ENCODE measurements around the gene LDLRAD4.

LDLRAD4 gene

DNA sequence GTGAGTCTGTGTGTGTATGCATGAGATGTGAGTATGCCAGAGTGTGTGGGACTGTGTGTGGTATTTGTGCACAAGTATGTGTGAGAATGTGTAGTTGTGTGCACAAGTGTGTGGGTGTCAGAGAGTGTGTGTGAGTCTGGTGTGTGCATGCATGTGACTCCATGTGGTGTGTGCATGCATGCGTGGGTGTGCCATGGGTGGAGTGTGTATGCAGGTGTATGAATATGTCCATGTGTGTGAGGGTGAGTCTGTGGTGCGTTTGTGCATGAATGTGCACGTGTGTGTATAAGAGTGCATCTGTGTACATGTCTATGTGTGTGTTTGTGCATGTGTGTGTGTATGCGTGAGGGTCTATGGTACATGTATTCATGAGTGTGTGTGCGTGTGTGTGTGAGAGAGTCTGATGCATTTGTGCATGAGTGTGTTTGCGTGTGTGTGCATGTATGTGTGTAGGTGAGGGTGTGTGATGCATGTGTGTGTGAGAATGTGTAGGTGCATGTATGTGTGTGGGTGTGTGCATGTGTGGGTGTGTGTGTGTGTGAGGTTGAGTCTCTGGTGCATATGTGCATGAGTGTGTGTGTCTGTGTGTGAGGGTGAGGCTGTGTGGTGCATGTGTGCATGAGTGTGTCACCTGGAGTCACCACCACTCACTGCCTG lies 226.8 kb downstream of the LDLRAD4 start:
- H3K27ac ChIP-seq (replicated peaks), result no peak overlapping the region
- no peak for DNase-seq (ENCODE audit: low read depth in 1 of 2, low spot score in 1 of 2)
- H3K27me3 ChIP-seq (ENCODE audit: insufficient read depth, poor library complexity, severe bottlenecking), result no peaks in the 10 kb centered on the region
- TF ChIP-seq GABPA (IDR thresholded peaks at IDR 0.05; ENCODE audit: low read depth) (no peak), POLR2AphosphoS5 (IDR thresholded peaks at IDR 0.05; ENCODE audit: low read depth) (no peak)
- TF ChIP-seq, protein P1, sequence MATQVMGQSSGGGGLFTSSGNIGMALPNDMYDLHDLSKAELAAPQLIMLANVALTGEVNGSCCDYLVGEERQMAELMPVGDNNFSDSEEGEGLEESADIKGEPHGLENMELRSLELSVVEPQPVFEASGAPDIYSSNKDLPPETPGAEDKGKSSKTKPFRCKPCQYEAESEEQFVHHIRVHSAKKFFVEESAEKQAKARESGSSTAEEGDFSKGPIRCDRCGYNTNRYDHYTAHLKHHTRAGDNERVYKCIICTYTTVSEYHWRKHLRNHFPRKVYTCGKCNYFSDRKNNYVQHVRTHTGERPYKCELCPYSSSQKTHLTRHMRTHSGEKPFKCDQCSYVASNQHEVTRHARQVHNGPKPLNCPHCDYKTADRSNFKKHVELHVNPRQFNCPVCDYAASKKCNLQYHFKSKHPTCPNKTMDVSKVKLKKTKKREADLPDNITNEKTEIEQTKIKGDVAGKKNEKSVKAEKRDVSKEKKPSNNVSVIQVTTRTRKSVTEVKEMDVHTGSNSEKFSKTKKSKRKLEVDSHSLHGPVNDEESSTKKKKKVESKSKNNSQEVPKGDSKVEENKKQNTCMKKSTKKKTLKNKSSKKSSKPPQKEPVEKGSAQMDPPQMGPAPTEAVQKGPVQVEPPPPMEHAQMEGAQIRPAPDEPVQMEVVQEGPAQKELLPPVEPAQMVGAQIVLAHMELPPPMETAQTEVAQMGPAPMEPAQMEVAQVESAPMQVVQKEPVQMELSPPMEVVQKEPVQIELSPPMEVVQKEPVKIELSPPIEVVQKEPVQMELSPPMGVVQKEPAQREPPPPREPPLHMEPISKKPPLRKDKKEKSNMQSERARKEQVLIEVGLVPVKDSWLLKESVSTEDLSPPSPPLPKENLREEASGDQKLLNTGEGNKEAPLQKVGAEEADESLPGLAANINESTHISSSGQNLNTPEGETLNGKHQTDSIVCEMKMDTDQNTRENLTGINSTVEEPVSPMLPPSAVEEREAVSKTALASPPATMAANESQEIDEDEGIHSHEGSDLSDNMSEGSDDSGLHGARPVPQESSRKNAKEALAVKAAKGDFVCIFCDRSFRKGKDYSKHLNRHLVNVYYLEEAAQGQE (IDR thresholded peaks at IDR 0.05; ENCODE audit: insufficient replicate concordance, low read depth), result no peak
- H3K4me3 ChIP-seq (replicated peaks; ENCODE audit: insufficient read depth, low read length), result no peak overlapping the region

DNA sequence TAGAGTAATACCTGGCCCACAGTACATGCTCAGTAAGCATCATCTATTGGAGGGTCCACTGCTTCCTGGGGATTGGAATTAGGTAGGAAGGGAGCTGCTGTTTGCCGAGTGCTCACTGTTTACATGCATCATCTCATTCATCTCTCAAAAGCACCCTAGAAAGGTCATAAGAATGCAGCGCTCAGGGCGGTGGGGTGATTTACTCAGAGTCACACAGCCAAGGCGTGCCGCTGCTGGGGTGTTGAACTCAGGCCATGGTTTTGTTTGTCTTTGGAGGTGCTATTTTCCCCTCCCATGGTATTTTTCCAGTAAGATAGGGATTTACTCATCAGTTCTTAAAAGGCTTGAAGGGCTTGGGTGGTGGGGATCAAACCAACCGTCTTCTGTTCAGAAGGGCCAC lies 227.5 kb downstream of the LDLRAD4 start:
- TF ChIP-seq, protein P1 (IDR thresholded peaks at IDR 0.05; ENCODE audit: insufficient replicate concordance, low read depth), result no peak
- DNase-seq (ENCODE audit: low read depth in 1 of 2, low spot score in 1 of 2), result no peak
- no peaks in the 10 kb centered on the region for H3K27me3 ChIP-seq (ENCODE audit: insufficient read depth, poor library complexity, severe bottlenecking)
- H3K4me3 ChIP-seq (replicated peaks; ENCODE audit: insufficient read depth, low read length), result no peak overlapping the region
- no peak overlapping the region for H3K27ac ChIP-seq (replicated peaks)

DNA sequence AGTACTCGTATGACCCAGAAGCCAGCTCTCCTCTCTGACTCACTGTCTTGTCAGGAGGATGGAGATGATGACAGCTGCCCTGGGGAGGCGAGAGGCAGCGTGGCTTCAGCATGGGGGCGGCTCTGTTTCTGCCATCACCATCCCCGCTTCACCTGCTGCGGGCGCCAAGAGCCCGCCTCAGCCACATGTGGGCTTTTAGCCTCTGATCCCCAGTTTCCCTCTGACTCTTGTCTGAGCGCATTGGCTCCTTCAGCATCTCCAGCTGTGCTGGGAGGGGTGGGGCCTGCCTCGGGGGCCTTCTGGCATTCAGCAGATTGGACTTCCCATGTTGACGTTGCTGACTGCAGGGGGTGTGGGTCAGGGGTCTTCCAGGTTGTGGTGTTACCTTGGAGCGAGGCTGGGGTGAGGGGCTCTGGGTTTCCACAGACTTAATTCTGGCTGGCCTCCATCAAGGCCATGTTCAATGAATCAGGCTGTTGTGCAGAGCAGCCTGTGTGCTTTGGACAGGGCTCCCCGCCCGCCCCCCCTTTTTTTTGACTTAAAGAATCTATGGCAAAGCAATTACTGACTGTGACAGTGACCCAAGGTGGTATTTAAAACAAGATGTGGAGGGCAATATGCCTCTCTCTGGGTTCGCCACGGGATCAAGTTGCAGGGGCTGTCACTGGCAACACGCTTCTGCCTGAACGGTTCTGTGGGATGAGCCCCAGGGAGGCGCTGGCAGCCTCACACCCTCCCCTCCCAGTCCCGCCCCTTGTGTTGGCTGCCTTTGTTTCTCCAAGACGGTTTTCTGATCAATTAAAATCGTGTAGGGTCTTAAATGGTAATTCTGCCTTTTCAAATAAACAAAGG lies 228.3 kb downstream of the LDLRAD4 start:
- DNase-seq (ENCODE audit: low read depth in 1 of 2, low spot score in 1 of 2), result no peak
- H3K27me3 ChIP-seq (ENCODE audit: insufficient read depth, poor library complexity, severe bottlenecking), result no peaks in the 10 kb centered on the region
- no peak overlapping the region for H3K27ac ChIP-seq (replicated peaks)
- TF ChIP-seq SPI1 (IDR thresholded peaks at IDR 0.05; ENCODE audit: borderline replicate concordance, low read depth) (no peak), GABPA (IDR thresholded peaks at IDR 0.05; ENCODE audit: low read depth) (no peak), POLR2AphosphoS5 (IDR thresholded peaks at IDR 0.05; ENCODE audit: low read depth) (no peak)
- TF ChIP-seq, protein P2, sequence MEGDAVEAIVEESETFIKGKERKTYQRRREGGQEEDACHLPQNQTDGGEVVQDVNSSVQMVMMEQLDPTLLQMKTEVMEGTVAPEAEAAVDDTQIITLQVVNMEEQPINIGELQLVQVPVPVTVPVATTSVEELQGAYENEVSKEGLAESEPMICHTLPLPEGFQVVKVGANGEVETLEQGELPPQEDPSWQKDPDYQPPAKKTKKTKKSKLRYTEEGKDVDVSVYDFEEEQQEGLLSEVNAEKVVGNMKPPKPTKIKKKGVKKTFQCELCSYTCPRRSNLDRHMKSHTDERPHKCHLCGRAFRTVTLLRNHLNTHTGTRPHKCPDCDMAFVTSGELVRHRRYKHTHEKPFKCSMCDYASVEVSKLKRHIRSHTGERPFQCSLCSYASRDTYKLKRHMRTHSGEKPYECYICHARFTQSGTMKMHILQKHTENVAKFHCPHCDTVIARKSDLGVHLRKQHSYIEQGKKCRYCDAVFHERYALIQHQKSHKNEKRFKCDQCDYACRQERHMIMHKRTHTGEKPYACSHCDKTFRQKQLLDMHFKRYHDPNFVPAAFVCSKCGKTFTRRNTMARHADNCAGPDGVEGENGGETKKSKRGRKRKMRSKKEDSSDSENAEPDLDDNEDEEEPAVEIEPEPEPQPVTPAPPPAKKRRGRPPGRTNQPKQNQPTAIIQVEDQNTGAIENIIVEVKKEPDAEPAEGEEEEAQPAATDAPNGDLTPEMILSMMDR (IDR thresholded peaks at IDR 0.05; ENCODE audit: insufficient read depth, low read length), result no peak
- TF ChIP-seq, protein P1 (IDR thresholded peaks at IDR 0.05; ENCODE audit: insufficient replicate concordance, low read depth), result no peak
- no peak overlapping the region for H3K4me3 ChIP-seq (replicated peaks; ENCODE audit: insufficient read depth, low read length)

Measured in HL-60 (cell line).